ENCODE data around the gene ANGPTL2. TPM values are rescaled to one million over a fixed set of nuclear protein-coding genes. Genes with fewer than 3 reads are reported as not detected.

ANGPTL2 gene
- total RNA-seq, 1 experiment from 2014 or later: 0.08 TPM

- no peak for TF ChIP-seq POLR2AphosphoS5 (IDR thresholded peaks at IDR 0.05; ENCODE audit: low read depth, low read length)
- TF ChIP-seq, protein P1, sequence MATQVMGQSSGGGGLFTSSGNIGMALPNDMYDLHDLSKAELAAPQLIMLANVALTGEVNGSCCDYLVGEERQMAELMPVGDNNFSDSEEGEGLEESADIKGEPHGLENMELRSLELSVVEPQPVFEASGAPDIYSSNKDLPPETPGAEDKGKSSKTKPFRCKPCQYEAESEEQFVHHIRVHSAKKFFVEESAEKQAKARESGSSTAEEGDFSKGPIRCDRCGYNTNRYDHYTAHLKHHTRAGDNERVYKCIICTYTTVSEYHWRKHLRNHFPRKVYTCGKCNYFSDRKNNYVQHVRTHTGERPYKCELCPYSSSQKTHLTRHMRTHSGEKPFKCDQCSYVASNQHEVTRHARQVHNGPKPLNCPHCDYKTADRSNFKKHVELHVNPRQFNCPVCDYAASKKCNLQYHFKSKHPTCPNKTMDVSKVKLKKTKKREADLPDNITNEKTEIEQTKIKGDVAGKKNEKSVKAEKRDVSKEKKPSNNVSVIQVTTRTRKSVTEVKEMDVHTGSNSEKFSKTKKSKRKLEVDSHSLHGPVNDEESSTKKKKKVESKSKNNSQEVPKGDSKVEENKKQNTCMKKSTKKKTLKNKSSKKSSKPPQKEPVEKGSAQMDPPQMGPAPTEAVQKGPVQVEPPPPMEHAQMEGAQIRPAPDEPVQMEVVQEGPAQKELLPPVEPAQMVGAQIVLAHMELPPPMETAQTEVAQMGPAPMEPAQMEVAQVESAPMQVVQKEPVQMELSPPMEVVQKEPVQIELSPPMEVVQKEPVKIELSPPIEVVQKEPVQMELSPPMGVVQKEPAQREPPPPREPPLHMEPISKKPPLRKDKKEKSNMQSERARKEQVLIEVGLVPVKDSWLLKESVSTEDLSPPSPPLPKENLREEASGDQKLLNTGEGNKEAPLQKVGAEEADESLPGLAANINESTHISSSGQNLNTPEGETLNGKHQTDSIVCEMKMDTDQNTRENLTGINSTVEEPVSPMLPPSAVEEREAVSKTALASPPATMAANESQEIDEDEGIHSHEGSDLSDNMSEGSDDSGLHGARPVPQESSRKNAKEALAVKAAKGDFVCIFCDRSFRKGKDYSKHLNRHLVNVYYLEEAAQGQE (IDR thresholded peaks at IDR 0.05; ENCODE audit: insufficient read depth in 1 of 2, low read depth in 2 of 2, low read length in 1 of 2): no peak
- TF ChIP-seq SIN3A (IDR thresholded peaks at IDR 0.05; ENCODE audit: borderline replicate concordance, insufficient read depth, low read depth, low read length): no peak
- TF ChIP-seq TCF7L2 (IDR thresholded peaks at IDR 0.05; ENCODE audit: low read depth, low read length): no peak
- TF ChIP-seq, protein P2, sequence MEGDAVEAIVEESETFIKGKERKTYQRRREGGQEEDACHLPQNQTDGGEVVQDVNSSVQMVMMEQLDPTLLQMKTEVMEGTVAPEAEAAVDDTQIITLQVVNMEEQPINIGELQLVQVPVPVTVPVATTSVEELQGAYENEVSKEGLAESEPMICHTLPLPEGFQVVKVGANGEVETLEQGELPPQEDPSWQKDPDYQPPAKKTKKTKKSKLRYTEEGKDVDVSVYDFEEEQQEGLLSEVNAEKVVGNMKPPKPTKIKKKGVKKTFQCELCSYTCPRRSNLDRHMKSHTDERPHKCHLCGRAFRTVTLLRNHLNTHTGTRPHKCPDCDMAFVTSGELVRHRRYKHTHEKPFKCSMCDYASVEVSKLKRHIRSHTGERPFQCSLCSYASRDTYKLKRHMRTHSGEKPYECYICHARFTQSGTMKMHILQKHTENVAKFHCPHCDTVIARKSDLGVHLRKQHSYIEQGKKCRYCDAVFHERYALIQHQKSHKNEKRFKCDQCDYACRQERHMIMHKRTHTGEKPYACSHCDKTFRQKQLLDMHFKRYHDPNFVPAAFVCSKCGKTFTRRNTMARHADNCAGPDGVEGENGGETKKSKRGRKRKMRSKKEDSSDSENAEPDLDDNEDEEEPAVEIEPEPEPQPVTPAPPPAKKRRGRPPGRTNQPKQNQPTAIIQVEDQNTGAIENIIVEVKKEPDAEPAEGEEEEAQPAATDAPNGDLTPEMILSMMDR (IDR thresholded peaks at IDR 0.05): no peak
- H3K4me1 ChIP-seq (ENCODE audit: control insufficient read depth, insufficient read depth, low read length): no peaks in the 10 kb centered on the region; the same call in 1 of the 2 replicates
- in situ Hi-C loops (cut with HindIII; ENCODE audit: low pct_unique_long_range_greater_than_20kb, low sequenced_read_pairs): no loop called here
- intact Hi-C loops (cut with micrococcal nuclease; ENCODE audit: unreplicated experiment): no loop called here
- H3K27ac ChIP-seq (ENCODE audit: low read length): no peak overlapping the region
- ChIA-PET POLR2A (no interaction called here), CTCF (no interaction called here)
- no peak for DNase-seq (ENCODE audit: low read depth, low spot score)
- H3K9me3 ChIP-seq (ENCODE audit: control insufficient read depth, insufficient read depth, low read depth, low read length): no peaks in the 10 kb centered on the region
- H3K4me3 ChIP-seq (ENCODE audit: low read depth in 2 of 2, low read length in 2 of 2): no peak overlapping the region
- no peak for ATAC-seq
- no peaks in the 10 kb centered on the region for H3K27me3 ChIP-seq (ENCODE audit: control insufficient read depth, insufficient read depth, low read length)
- H3K36me3 ChIP-seq (ENCODE audit: control insufficient read depth, insufficient read depth, low read length): no peaks in the 10 kb centered on the region
- BruUV-seq (replicated peaks): no TSS peak
Measured at GRCh38 chr9:127129073-127129717, 6.8 kb upstream of the ANGPTL2 start.

- H3K27ac ChIP-seq (ENCODE audit: low read length): no peak overlapping the region
- intact Hi-C loops (cut with micrococcal nuclease; ENCODE audit: unreplicated experiment): no loop called here
- no TSS peak for BruUV-seq (replicated peaks)
- in situ Hi-C loops (cut with HindIII; ENCODE audit: low pct_unique_long_range_greater_than_20kb, low sequenced_read_pairs): no loop called here
- no peak for ATAC-seq
- POLR2A ChIA-PET: no interaction called here
- H3K4me1 ChIP-seq (ENCODE audit: control insufficient read depth, insufficient read depth, low read length): no peaks in the 10 kb centered on the region; the same call in 1 of the 2 replicates
- no peaks in the 10 kb centered on the region for H3K36me3 ChIP-seq (ENCODE audit: control insufficient read depth, insufficient read depth, low read length)
- no peaks in the 10 kb centered on the region for H3K27me3 ChIP-seq (ENCODE audit: control insufficient read depth, insufficient read depth, low read length)
- H3K4me3 ChIP-seq (ENCODE audit: low read depth in 2 of 2, low read length in 2 of 2): no peak overlapping the region
- TF ChIP-seq, protein P2 (IDR thresholded peaks at IDR 0.05): no peak
- no peak for TF ChIP-seq SIN3A (IDR thresholded peaks at IDR 0.05; ENCODE audit: borderline replicate concordance, insufficient read depth, low read depth, low read length)
- TF ChIP-seq, protein P1 (IDR thresholded peaks at IDR 0.05; ENCODE audit: insufficient read depth in 1 of 2, low read depth in 2 of 2, low read length in 1 of 2): no peak
- TF ChIP-seq POLR2AphosphoS5 (IDR thresholded peaks at IDR 0.05; ENCODE audit: low read depth, low read length): no peak
- no peak for TF ChIP-seq TCF7L2 (IDR thresholded peaks at IDR 0.05; ENCODE audit: low read depth, low read length)
- no peak for DNase-seq (ENCODE audit: low read depth, low spot score)
- no peaks in the 10 kb centered on the region for H3K9me3 ChIP-seq (ENCODE audit: control insufficient read depth, insufficient read depth, low read depth, low read length)
- CTCF ChIA-PET: no interaction called here
Measured at GRCh38 chr9:127128341-127129072, 6.1 kb upstream of the ANGPTL2 start.

Data from Panc1 (cell line).